ENCODE measurements around the gene PRIMPOL.

DNA sequence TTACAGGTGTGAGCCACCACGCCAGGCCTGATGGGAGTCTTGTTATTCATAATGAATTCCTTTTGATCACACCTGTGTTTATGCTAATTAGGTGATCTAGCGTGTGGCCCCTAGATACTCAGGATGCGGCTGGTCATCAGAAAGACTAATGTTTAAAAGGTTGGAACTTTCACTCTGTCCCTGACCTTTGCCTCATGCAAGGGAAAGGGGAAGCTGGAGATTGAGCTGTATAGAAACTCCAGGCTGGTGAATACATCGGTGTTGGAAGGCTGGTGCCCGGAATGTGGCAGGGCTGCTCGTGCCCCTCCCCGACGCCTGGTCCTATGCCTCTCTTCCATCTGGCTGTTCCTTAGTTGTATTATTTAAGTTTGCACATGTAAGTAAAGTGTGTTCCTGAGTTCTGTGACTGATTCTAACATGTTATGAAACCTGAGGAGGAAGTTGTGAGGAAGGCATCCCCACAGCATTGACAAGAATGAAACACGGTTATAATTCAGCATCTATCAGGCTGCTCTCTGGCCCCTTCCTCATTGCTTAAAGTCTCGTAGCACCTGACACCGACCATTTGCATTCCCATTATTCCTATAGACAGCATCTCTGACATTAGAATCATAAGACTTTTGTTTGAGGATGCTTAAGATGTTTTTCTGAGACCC, 29.2 kb upstream of the PRIMPOL start:
- TF ChIP-seq GATA2 (IDR thresholded peaks at IDR 0.05; ENCODE audit: low read depth, low read length) (no peak), GATA3 (IDR thresholded peaks at IDR 0.05; ENCODE audit: low read depth, low read length) (no peak)
